GM12878 (cell line): ENCODE measurements around the gene UBE2E2.

Experiments
- CTCF ChIP-seq, 3 experiments: IDR thresholded peaks in 2 of 3; conservative IDR thresholded peaks in 1 of 3; 2 replicates each; pipeline ENCODE4 v1.5.1; 2011; ENCODE audit warnings: low read depth in 3 of 3, low read length in 3 of 3, mild to moderate bottlenecking in 3 of 3, control low read depth in 2 of 3, moderate library complexity in 2 of 3, inconsistent platforms in 1 of 3, mixed read lengths in 1 of 3; ENCODE audit not compliant: control insufficient read depth in 2 of 3, insufficient read depth in 1 of 3; ENCODE audit errors: extremely low read depth in 1 of 3
- EGR1 ChIP-seq, 2 experiments: IDR thresholded peaks; 1 replicate in 1 of 2; 2 replicates in 1 of 2; pipeline ENCODE4 v1.6.1; 2011 to 2012; ENCODE audit warnings: low read depth in 2 of 2, low read length in 2 of 2, borderline replicate concordance in 1 of 2, mild to moderate bottlenecking in 1 of 2, moderate library complexity in 1 of 2
- JUNB ChIP-seq: IDR thresholded peaks from 2 replicates; pipeline ENCODE4 v1.6.1; 2016; ENCODE audit warnings: antibody characterized with exemption, mild to moderate bottlenecking
- MAX ChIP-seq: IDR thresholded peaks from 2 replicates; pipeline ENCODE4 v1.6.1; 2012; ENCODE audit warnings: low read depth, low read length, improper control_type of control experiment
- MEF2A ChIP-seq: IDR thresholded peaks from 2 replicates; pipeline ENCODE4 v1.6.1; 2011; ENCODE audit warnings: low read depth, mild to moderate bottlenecking, low read length, moderate library complexity; ENCODE audit not compliant: insufficient read depth
- PAX5 ChIP-seq: IDR thresholded peaks from 2 replicates; pipeline ENCODE4 v1.6.1; 2011; ENCODE audit warnings: low read depth, low read length, borderline replicate concordance
- POLR2A ChIP-seq: IDR thresholded peaks from 2 replicates; pipeline ENCODE4 v1.6.1; 2011; ENCODE audit warnings: low read depth, mild to moderate bottlenecking, low read length
- POLR2AphosphoS5 ChIP-seq: IDR thresholded peaks from 2 replicates; pipeline ENCODE4 v1.6.1; 2011; ENCODE audit warnings: mild to moderate bottlenecking, low read length, inconsistent platforms
- RELA ChIP-seq: fragments of 450-650 bp; IDR thresholded peaks from 2 replicates; pipeline ENCODE4 v1.8.0; 2014; ENCODE audit warnings: borderline replicate concordance; ENCODE audit not compliant: partially characterized antibody
- SPI1 ChIP-seq: IDR thresholded peaks from 2 replicates; pipeline ENCODE4 v1.6.1; 2011; ENCODE audit warnings: low read depth, mild to moderate bottlenecking, low read length, moderate library complexity, borderline replicate concordance; ENCODE audit not compliant: insufficient read depth
- SRF ChIP-seq, 2 experiments: IDR thresholded peaks; 2 replicates each; pipeline ENCODE4 v1.6.1; 2011; ENCODE audit warnings: low read depth in 2 of 2, low read length in 2 of 2, mild to moderate bottlenecking in 1 of 2, moderate library complexity in 1 of 2
- TCF7 ChIP-seq: IDR thresholded peaks from 2 replicates; pipeline ENCODE4 v1.6.1; 2014; ENCODE audit warnings: antibody characterized with exemption, borderline replicate concordance

DNA sequence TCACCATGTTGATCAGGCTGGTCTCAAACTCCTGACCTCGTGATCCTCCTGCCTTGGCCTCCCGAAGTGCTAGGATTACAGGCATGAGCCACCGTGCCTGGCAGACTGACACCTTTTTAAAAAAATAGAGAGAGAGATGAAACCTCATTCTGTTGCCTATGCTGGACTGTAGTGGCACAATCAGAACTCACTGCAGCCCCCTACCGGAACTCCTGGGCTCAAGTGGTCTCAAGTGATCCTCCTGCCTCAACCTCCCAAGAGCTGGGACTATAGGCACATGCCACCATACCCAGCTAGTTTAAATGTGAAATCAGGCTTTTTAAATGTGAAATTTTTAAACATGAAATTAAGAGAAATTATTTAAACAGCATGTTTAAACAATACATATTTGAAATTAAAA lies 337.5 kb downstream of the UBE2E2 start:
- no peak for TF ChIP-seq POLR2AphosphoS5
- no peak for TF ChIP-seq POLR2A
- no peak for TF ChIP-seq TCF7
- TF ChIP-seq EGR1 (IDR thresholded peaks at IDR 0.05; ENCODE audit: borderline replicate concordance in 1 of 2, low read depth in 2 of 2, low read length in 2 of 2) = no peak
- TF ChIP-seq CTCF (IDR thresholded peaks at IDR 0.05 in 2 of 3, conservative IDR thresholded peaks at IDR 0.05 in 1 of 3; ENCODE audit: control insufficient read depth in 2 of 3, extremely low read depth in 1 of 3, insufficient read depth in 1 of 3, low read depth in 3 of 3, low read length in 3 of 3) = no peak
- TF ChIP-seq SRF (IDR thresholded peaks at IDR 0.05; ENCODE audit: low read depth in 2 of 2, low read length in 2 of 2) = no peak
- no peak for TF ChIP-seq RELA
- TF ChIP-seq PAX5 = no peak
- no peak for TF ChIP-seq SPI1
- TF ChIP-seq JUNB = no peak
- no peak for TF ChIP-seq MAX
- no peak for TF ChIP-seq MEF2A
